ENCODE data around the gene TVP23C. TPM values are rescaled to one million over a fixed set of nuclear protein-coding genes. Genes with fewer than 3 reads are reported as not detected.

The TVP23C gene
- total RNA-seq, 1 experiment from 2014 or later = 14.1 TPM

- no peak for TF ChIP-seq JUND (IDR thresholded peaks at IDR 0.05)
- no peak for TF ChIP-seq EGR1 (IDR thresholded peaks at IDR 0.05; ENCODE audit: low read depth)
- no peak for TF ChIP-seq SP1 (IDR thresholded peaks at IDR 0.05; ENCODE audit: low read depth)
- TF ChIP-seq, protein P1, sequence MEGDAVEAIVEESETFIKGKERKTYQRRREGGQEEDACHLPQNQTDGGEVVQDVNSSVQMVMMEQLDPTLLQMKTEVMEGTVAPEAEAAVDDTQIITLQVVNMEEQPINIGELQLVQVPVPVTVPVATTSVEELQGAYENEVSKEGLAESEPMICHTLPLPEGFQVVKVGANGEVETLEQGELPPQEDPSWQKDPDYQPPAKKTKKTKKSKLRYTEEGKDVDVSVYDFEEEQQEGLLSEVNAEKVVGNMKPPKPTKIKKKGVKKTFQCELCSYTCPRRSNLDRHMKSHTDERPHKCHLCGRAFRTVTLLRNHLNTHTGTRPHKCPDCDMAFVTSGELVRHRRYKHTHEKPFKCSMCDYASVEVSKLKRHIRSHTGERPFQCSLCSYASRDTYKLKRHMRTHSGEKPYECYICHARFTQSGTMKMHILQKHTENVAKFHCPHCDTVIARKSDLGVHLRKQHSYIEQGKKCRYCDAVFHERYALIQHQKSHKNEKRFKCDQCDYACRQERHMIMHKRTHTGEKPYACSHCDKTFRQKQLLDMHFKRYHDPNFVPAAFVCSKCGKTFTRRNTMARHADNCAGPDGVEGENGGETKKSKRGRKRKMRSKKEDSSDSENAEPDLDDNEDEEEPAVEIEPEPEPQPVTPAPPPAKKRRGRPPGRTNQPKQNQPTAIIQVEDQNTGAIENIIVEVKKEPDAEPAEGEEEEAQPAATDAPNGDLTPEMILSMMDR (IDR thresholded peaks at IDR 0.05 in 2 of 3, conservative IDR thresholded peaks at IDR 0.05 in 1 of 3; ENCODE audit: borderline replicate concordance in 1 of 3, insufficient read depth in 1 of 3, low read depth in 2 of 3, low read length in 2 of 3) = no peak
- no peak for TF ChIP-seq TCF7L2 (IDR thresholded peaks at IDR 0.05; ENCODE audit: borderline replicate concordance, extremely low read depth, insufficient read depth, insufficient read length)
- no peak for TF ChIP-seq REST (IDR thresholded peaks at IDR 0.05; ENCODE audit: low read depth)
- no peak for TF ChIP-seq ZNF274 (IDR thresholded peaks at IDR 0.05; ENCODE audit: low read depth, low read length)
- TF ChIP-seq, protein P2, sequence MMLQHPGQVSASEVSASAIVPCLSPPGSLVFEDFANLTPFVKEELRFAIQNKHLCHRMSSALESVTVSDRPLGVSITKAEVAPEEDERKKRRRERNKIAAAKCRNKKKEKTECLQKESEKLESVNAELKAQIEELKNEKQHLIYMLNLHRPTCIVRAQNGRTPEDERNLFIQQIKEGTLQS (IDR thresholded peaks at IDR 0.05) = no peak
- no peak for TF ChIP-seq ZBTB33 (IDR thresholded peaks at IDR 0.05; ENCODE audit: extremely low read depth, insufficient replicate concordance, low read length)
- TF ChIP-seq YY1 (IDR thresholded peaks at IDR 0.05; ENCODE audit: extremely low read depth, insufficient replicate concordance, low read depth, low read length) = no peak
- no peak for TF ChIP-seq EZH2 (IDR thresholded peaks at IDR 0.05)
- no peak for TF ChIP-seq ELF1 (IDR thresholded peaks at IDR 0.05; ENCODE audit: borderline replicate concordance, low read depth)
- no peaks in the 10 kb centered on the region for H3K9me3 ChIP-seq (ENCODE audit: control insufficient read depth in 1 of 2, insufficient read depth in 1 of 2, low read depth in 1 of 2, low read length in 2 of 2)
- H3K4me2 ChIP-seq (ENCODE audit: low read length) = no peak overlapping the region
- H3K36me3 ChIP-seq (ENCODE audit: control insufficient read depth in 1 of 2, insufficient read depth in 2 of 2, low read length in 2 of 2) = no peaks in the 10 kb centered on the region
- no peak overlapping the region for H3K27ac ChIP-seq (ENCODE audit: low read depth, low read length)
- no peaks in the 10 kb centered on the region for H3K79me2 ChIP-seq (ENCODE audit: insufficient read depth, low read length)
- no peak overlapping the region for H3K4me3 ChIP-seq (replicated peaks in 1 of 2; ENCODE audit: low read depth in 1 of 2, low read length in 2 of 2)
- POLR2A ChIA-PET = no interaction called here
- RAD21 ChIA-PET (ENCODE audit: low non-redundant PET in 1 of 2, low total read pairs in 2 of 2, uncharacterized antibody in 2 of 2, unreplicated experiment in 2 of 2) = no interaction called here
- H3K4me1 ChIP-seq (ENCODE audit: control insufficient read depth in 1 of 2, insufficient read depth in 2 of 2, low read length in 2 of 2) = peaks cover 11 to 18% of the 10 kb centered on the region in 2 experiments
- ATAC-seq (no peak), DNase-seq (ENCODE audit: low read depth, low spot score) (no peak)
- BruUV-seq (replicated peaks) = no TSS peak
- no peaks in the 10 kb centered on the region for H3K27me3 ChIP-seq (ENCODE audit: insufficient read depth, low read length)
- CTCF ChIA-PET = no interaction called here
- H3K9me2 ChIP-seq (ENCODE audit: insufficient read depth) = no peaks in the 10 kb centered on the region
- no peak overlapping the region for H2AFZ ChIP-seq (ENCODE audit: low read depth, low read length, poor library complexity, severe bottlenecking)
- no peaks in the 10 kb centered on the region for H4K20me1 ChIP-seq (ENCODE audit: insufficient read depth)
- intact Hi-C loops (cut with micrococcal nuclease) = no loop called here
- no peak overlapping the region for H3K9ac ChIP-seq (ENCODE audit: low read length)
Observed at GRCh38 chr17:15475631-15476354, 87.5 kb downstream of the TVP23C start.

Data from HCT116 (cell line).